ENCODE data around the gene IGF1R.

IGF1R gene

GRCh38 chr15:98876451-98877369 is 228.4 kb downstream of the IGF1R start:
- in situ Hi-C loops (cut with MboI; ENCODE audit: low sequenced_read_pairs), result no loop called here

GRCh38 chr15:98878172-98878571 is 229.8 kb downstream of the IGF1R start:
- in situ Hi-C loops (cut with MboI; ENCODE audit: low sequenced_read_pairs), result no loop called here

GRCh38 chr15:98878862-98879261 is 230.5 kb downstream of the IGF1R start:
- in situ Hi-C loops (cut with MboI; ENCODE audit: low sequenced_read_pairs), result no loop called here

- in situ Hi-C loops (cut with MboI; ENCODE audit: low sequenced_read_pairs), result no loop called here
These were observed 233.5 kb downstream of the IGF1R start for GRCh38 chr15:98881526-98882520.

- in situ Hi-C loops (cut with MboI; ENCODE audit: low sequenced_read_pairs), result no loop called here
These were observed 235.1 kb downstream of the IGF1R start for GRCh38 chr15:98883478-98883877.

GRCh38 chr15:98884894-98885293 is 236.6 kb downstream of the IGF1R start:
- in situ Hi-C loops (cut with MboI; ENCODE audit: low sequenced_read_pairs), result no loop called here

GRCh38 chr15:98887976-98888375 is 239.6 kb downstream of the IGF1R start:
- in situ Hi-C loops (cut with MboI; ENCODE audit: low sequenced_read_pairs), result no loop called here

- in situ Hi-C loops (cut with MboI; ENCODE audit: low sequenced_read_pairs), result no loop called here
These were observed 240.6 kb downstream of the IGF1R start for GRCh38 chr15:98888820-98889479.

GRCh38 chr15:98889930-98890695 is 241.8 kb downstream of the IGF1R start:
- in situ Hi-C loops (cut with MboI; ENCODE audit: low sequenced_read_pairs), result no loop called here

- in situ Hi-C loops (cut with MboI; ENCODE audit: low sequenced_read_pairs), result no loop called here
These were observed 243.0 kb downstream of the IGF1R start for GRCh38 chr15:98891301-98891700.

- in situ Hi-C loops (cut with MboI; ENCODE audit: low sequenced_read_pairs), result no loop called here
These were observed 245.1 kb downstream of the IGF1R start for GRCh38 chr15:98893401-98893800.

GRCh38 chr15:98894312-98894711 is 246.0 kb downstream of the IGF1R start:
- in situ Hi-C loops (cut with MboI; ENCODE audit: low sequenced_read_pairs), result no loop called here

GRCh38 chr15:98896002-98896721 is 247.8 kb downstream of the IGF1R start:
- in situ Hi-C loops (cut with MboI; ENCODE audit: low sequenced_read_pairs), result no loop called here

- in situ Hi-C loops (cut with MboI; ENCODE audit: low sequenced_read_pairs), result no loop called here
These were observed 248.7 kb downstream of the IGF1R start for GRCh38 chr15:98896802-98897732.

- in situ Hi-C loops (cut with MboI; ENCODE audit: low sequenced_read_pairs), result no loop called here
These were observed 249.8 kb downstream of the IGF1R start for GRCh38 chr15:98898122-98898521.

- in situ Hi-C loops (cut with MboI; ENCODE audit: low sequenced_read_pairs), result no loop called here
These were observed 251.1 kb downstream of the IGF1R start for GRCh38 chr15:98899272-98900021.

GRCh38 chr15:98900356-98900755 is 252.0 kb downstream of the IGF1R start:
- in situ Hi-C loops (cut with MboI; ENCODE audit: low sequenced_read_pairs), result no loop called here

Measured in HL-60/S4 treated with phorbol 12-myristate 13-acetate at 8.2 ng/mL for 4 days and 3 days (cell line).